Loucy (cell line): ENCODE measurements around the gene VTCN1.

Experiments
- EZH2phosphoT487 ChIP-seq: fragments of 200-600 bp; IDR thresholded peaks from 2 replicates; pipeline ENCODE4 v1.6.1; 2018; ENCODE audit warnings: antibody characterized with exemption, mild to moderate bottlenecking, moderate library complexity, borderline replicate concordance
- TF ChIP-seq, protein P1 (sequence below): fragments of 200-600 bp; sonication (generic); conservative IDR thresholded peaks from 2 replicates; pipeline ENCODE4 v1.5.1; 2014; ENCODE audit warnings: mild to moderate bottlenecking, antibody characterized with exemption, low read length

- TF ChIP-seq EZH2phosphoT487 = no peak
- TF ChIP-seq, protein P1, sequence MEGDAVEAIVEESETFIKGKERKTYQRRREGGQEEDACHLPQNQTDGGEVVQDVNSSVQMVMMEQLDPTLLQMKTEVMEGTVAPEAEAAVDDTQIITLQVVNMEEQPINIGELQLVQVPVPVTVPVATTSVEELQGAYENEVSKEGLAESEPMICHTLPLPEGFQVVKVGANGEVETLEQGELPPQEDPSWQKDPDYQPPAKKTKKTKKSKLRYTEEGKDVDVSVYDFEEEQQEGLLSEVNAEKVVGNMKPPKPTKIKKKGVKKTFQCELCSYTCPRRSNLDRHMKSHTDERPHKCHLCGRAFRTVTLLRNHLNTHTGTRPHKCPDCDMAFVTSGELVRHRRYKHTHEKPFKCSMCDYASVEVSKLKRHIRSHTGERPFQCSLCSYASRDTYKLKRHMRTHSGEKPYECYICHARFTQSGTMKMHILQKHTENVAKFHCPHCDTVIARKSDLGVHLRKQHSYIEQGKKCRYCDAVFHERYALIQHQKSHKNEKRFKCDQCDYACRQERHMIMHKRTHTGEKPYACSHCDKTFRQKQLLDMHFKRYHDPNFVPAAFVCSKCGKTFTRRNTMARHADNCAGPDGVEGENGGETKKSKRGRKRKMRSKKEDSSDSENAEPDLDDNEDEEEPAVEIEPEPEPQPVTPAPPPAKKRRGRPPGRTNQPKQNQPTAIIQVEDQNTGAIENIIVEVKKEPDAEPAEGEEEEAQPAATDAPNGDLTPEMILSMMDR = no peak
Measured at GRCh38 chr1:117213046-117213445, 2.3 kb upstream of the VTCN1 start.
